Neural progenitor cell (in vitro differentiated cells): ENCODE measurements around the gene TYMS. TPM values are rescaled to one million over a fixed set of nuclear protein-coding genes. Genes with fewer than 3 reads are reported as not detected.
"Not testable (repeated sequence)": the region's sequence is repeated elsewhere in the genome, so short reads cannot be mapped to it uniquely, and the experiment has no call there.

Experiments used
- DNase-seq: peaks from one replicate; pipeline ENCODE4 v3.0.0-alpha.2; 2016; ENCODE audit warnings: low spot score
- H2AFZ ChIP-seq: fragments of 200-600 bp; sonication (generic); replicated peaks from 2 replicates; pipeline ENCODE4 v1.6.1; 2016; ENCODE audit warnings: antibody characterized with exemption
- H3F3A ChIP-seq: fragments of 200-600 bp; sonication (generic); 2 replicates; pipeline ENCODE4 v1.6.1; 2016; ENCODE audit warnings: antibody characterized with exemption, low read depth
- H3K27ac ChIP-seq: fragments of 200-600 bp; sonication (generic); 2 replicates; pipeline ENCODE4 v1.5.1; 2016; ENCODE audit warnings: mild to moderate bottlenecking
- H3K27me3 ChIP-seq: fragments of 200-600 bp; sonication (generic); 2 replicates; pipeline ENCODE4 v1.6.1; 2016; ENCODE audit warnings: mild to moderate bottlenecking, moderate library complexity
- H3K36me3 ChIP-seq: fragments of 200-600 bp; sonication (generic); 2 replicates; pipeline ENCODE4 v1.5.1; 2016
- H3K4me1 ChIP-seq: fragments of 200-600 bp; sonication (generic); 2 replicates; pipeline ENCODE4 v1.6.1; 2016; ENCODE audit warnings: mixed run types
- H3K4me2 ChIP-seq: fragments of 200-600 bp; sonication (generic); 2 replicates; pipeline ENCODE4 v1.6.1; 2016
- H3K4me3 ChIP-seq: fragments of 200-600 bp; sonication (generic); 2 replicates; pipeline ENCODE4 v1.5.1; 2016
- H3K79me2 ChIP-seq: fragments of 200-600 bp; sonication (generic); 2 replicates; pipeline ENCODE4 v1.6.1; 2016; ENCODE audit warnings: low read depth
- H3K9ac ChIP-seq: fragments of 200-600 bp; sonication (generic); 2 replicates; pipeline ENCODE4 v1.6.1; 2016
- H3K9me3 ChIP-seq: fragments of 200-600 bp; sonication (generic); 2 replicates; pipeline ENCODE4 v1.5.1; 2016; ENCODE audit warnings: low read depth
- H4K20me1 ChIP-seq: fragments of 200-600 bp; sonication (generic); 2 replicates; pipeline ENCODE4 v1.6.1; 2016; ENCODE audit warnings: low read depth
- H3K27ac Mint-ChIP-seq: 3 replicates; pipeline ENCODE4 v1.8.0; 2021; ENCODE audit warnings: mixed read lengths
- H3K27me3 Mint-ChIP-seq: 2 replicates; pipeline ENCODE4 v1.8.0; 2022; ENCODE audit warnings: low read depth, mild to moderate bottlenecking, inconsistent platforms, moderate library complexity, mixed read lengths; ENCODE audit not compliant: insufficient read depth
- H3K36me3 Mint-ChIP-seq: 3 replicates; pipeline ENCODE4 v1.8.0; 2021; ENCODE audit warnings: mixed read lengths
- H3K4me1 Mint-ChIP-seq: 3 replicates; pipeline ENCODE4 v1.8.0; 2021; ENCODE audit warnings: mixed read lengths
- H3K4me3 Mint-ChIP-seq: 3 replicates; pipeline ENCODE4 v1.8.0; 2021; ENCODE audit warnings: mild to moderate bottlenecking, moderate library complexity, mixed read lengths
- H3K9me3 Mint-ChIP-seq: 3 replicates; pipeline ENCODE4 v1.8.0; 2020; ENCODE audit warnings: mixed read lengths
- CTCF ChIP-seq: fragments of 200-600 bp; sonication (generic); IDR thresholded peaks from 2 replicates; pipeline ENCODE4 v1.5.1; 2017; ENCODE audit warnings: antibody characterized with exemption, mild to moderate bottlenecking
- EZH2 ChIP-seq: fragments of 200-600 bp; sonication (generic); IDR thresholded peaks from 2 replicates; pipeline ENCODE4 v1.6.1; 2017; ENCODE audit warnings: antibody characterized with exemption, mild to moderate bottlenecking, moderate library complexity
- EZH2phosphoT487 ChIP-seq: fragments of 200-600 bp; sonication (generic); IDR thresholded peaks from 2 replicates; pipeline ENCODE4 v1.6.1; 2017; ENCODE audit warnings: antibody characterized with exemption
- total RNA-seq: library from RNA; depleted of rRNA; stranded (reverse); fragments of >200 nt; gene quantifications from 2 replicates; pipeline ENCODE4 v1.2.3, GENCODE V29; 2015; ENCODE audit warnings: low replicate concordance

TYMS gene
- total RNA-seq, 1 donor from 2014 or later = 86.9 TPM

- Mint-ChIP-seq H3K27ac (no peak overlapping the region), H3K4me1 (peaks cover 25% of the 10 kb centered on the region), H3K9me3 (no peaks in the 10 kb centered on the region), H3K36me3 (peaks cover 8% of the 10 kb centered on the region), H3K27me3 (peaks cover 7% of the 10 kb centered on the region), H3K4me3 (no peak overlapping the region)
- H3K4me2 ChIP-seq = no peak overlapping the region
- peaks cover 60% of the 10 kb centered on the region for H4K20me1 ChIP-seq
- no peak for DNase-seq
- no peak overlapping the region for H3K27ac ChIP-seq
- H3K9ac ChIP-seq = no peak overlapping the region
- peaks cover 15% of the 10 kb centered on the region for H3K4me1 ChIP-seq
- TF ChIP-seq CTCF = no peak
- no peak for TF ChIP-seq EZH2phosphoT487
- no peak for TF ChIP-seq EZH2
- peaks cover 34% of the 10 kb centered on the region for H3K27me3 ChIP-seq
- no peak overlapping the region for H3K4me3 ChIP-seq
- no peaks in the 10 kb centered on the region for H3K9me3 ChIP-seq
- no peaks in the 10 kb centered on the region for H3K36me3 ChIP-seq
- H2AFZ ChIP-seq = no peak overlapping the region
- peaks cover 20% of the 10 kb centered on the region for H3F3A ChIP-seq
- H3K79me2 ChIP-seq = no peaks in the 10 kb centered on the region
Observed at GRCh38 chr18:681985-682384, 24.5 kb downstream of the TYMS start.

DNA sequence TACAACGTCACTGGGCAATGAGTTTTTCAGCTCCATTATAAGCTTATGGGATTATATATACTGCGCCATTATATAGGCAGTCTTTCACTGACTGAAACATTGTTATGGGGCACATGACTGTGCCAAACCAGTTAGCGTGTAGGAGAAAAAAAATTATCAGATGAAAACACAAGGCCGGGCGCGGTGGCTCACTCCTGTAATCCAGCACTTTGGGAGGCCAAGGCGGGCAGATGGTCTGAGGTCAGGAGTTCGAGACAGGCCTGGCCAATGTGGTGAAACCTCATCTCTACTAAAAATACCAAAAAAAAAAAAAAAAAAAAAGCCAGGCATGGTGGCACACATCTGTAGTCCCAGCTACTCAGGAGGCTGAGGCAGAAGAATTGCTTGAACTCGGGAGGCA lies 25.0 kb downstream of the TYMS start:
- not testable (repeated sequence) for H3K36me3 ChIP-seq
- peaks cover 29% of the 10 kb centered on the region for H3K4me1 Mint-ChIP-seq

DNA sequence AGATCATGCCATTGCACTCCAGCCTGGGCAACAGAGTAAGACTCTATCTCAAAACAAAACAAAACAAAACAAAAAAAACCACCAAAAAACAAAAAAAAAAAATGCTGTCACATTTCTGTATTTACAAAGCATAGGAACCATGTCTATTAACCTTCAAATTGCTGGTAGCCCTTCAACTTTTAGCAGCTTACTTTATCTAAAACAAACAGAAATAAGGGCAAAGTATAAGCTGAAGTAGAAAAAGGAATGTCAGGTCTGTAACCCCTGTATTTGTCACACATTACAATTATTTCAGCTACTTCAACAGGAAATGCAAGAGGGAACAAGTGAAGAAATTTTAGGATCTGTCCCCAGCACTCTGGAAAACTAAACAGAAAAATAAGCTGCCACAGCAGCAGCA lies 25.4 kb downstream of the TYMS start:
- no peaks in the 10 kb centered on the region for H3K79me2 ChIP-seq
- Mint-ChIP-seq H3K4me1 (peaks cover 32% of the 10 kb centered on the region), H3K9me3 (no peaks in the 10 kb centered on the region), H3K36me3 (peaks cover 8% of the 10 kb centered on the region), H3K27me3 (peaks cover 7% of the 10 kb centered on the region), H3K4me3 (no peak overlapping the region), H3K27ac (no peak overlapping the region)
- H3K36me3 ChIP-seq = no peaks in the 10 kb centered on the region
- DNase-seq = no peak
- peaks cover 62% of the 10 kb centered on the region for H4K20me1 ChIP-seq
- H3F3A ChIP-seq = peaks cover 28% of the 10 kb centered on the region
- H3K27ac ChIP-seq = no peak overlapping the region
- no peak overlapping the region for H3K4me3 ChIP-seq
- H3K27me3 ChIP-seq = peaks cover 43% of the 10 kb centered on the region
- no peaks in the 10 kb centered on the region for H3K9me3 ChIP-seq
- H3K4me1 ChIP-seq = peaks cover 18% of the 10 kb centered on the region
- H3K9ac ChIP-seq = no peak overlapping the region
- no peak overlapping the region for H3K4me2 ChIP-seq
- no peak overlapping the region for H2AFZ ChIP-seq
- TF ChIP-seq EZH2phosphoT487 (no peak), EZH2 (no peak), CTCF (no peak)

More for the DNA sequence above, 25.0 kb downstream of the TYMS start:
- peaks cover 18% of the 10 kb centered on the region for H3K4me1 ChIP-seq
- H3K4me3 ChIP-seq, H3K79me2 ChIP-seq, H3K27ac Mint-ChIP-seq, H3K9me3 Mint-ChIP-seq, H3K27ac ChIP-seq, H3K4me2 ChIP-seq, H3K9ac ChIP-seq, H3K9me3 ChIP-seq, H2AFZ ChIP-seq, H3K36me3 Mint-ChIP-seq, H3K4me3 Mint-ChIP-seq, H3K27me3 Mint-ChIP-seq, DNase-seq: not testable (repeated sequence)
- peaks cover 62% of the 10 kb centered on the region for H4K20me1 ChIP-seq
- peaks cover 25% of the 10 kb centered on the region for H3F3A ChIP-seq
- H3K27me3 ChIP-seq = peaks cover 39% of the 10 kb centered on the region

DNA sequence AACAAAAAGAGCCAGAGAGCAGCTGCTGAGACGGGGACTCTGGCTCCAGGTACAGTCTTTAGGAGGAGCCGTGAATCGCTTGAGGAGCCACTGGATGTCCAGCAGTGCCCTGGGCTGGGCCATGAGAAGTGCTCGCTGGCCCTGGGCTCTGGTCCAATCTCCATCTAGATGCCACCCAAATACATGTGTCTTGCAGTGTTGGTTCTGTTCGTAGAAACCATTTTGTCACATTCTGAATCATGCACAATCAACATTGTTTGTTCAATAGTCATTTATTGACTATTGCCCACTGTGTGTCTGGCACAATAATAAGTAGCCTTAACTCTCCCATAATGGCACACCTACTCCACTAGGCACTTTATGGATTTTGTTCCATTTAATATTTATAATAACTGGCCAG lies 26.1 kb downstream of the TYMS start:
- no peak overlapping the region for H3K4me3 ChIP-seq
- peaks cover 28% of the 10 kb centered on the region for H3F3A ChIP-seq
- TF ChIP-seq EZH2phosphoT487 = no peak
- no peak for TF ChIP-seq CTCF
- no peak for TF ChIP-seq EZH2
- H3K9me3 ChIP-seq = no peaks in the 10 kb centered on the region
- DNase-seq = no peak
- peaks cover 65% of the 10 kb centered on the region for H4K20me1 ChIP-seq
- no peak overlapping the region for H2AFZ ChIP-seq
- H3K36me3 Mint-ChIP-seq = peaks cover 8% of the 10 kb centered on the region
- H3K4me1 Mint-ChIP-seq = peaks cover 32% of the 10 kb centered on the region
- H3K9ac ChIP-seq = no peak overlapping the region
- peaks cover 18% of the 10 kb centered on the region for H3K4me1 ChIP-seq
- H3K9me3 Mint-ChIP-seq = no peaks in the 10 kb centered on the region
- no peak overlapping the region for H3K4me3 Mint-ChIP-seq
- H3K27ac ChIP-seq = no peak overlapping the region
- H3K4me2 ChIP-seq = no peak overlapping the region
- peaks cover 50% of the 10 kb centered on the region for H3K27me3 ChIP-seq
- H3K79me2 ChIP-seq = no peaks in the 10 kb centered on the region
- no peak overlapping the region for H3K27ac Mint-ChIP-seq
- no peaks in the 10 kb centered on the region for H3K36me3 ChIP-seq
- peaks cover 7% of the 10 kb centered on the region for H3K27me3 Mint-ChIP-seq
